ENCODE data around the gene C1orf87.
"Not testable (repeated sequence)": the region's sequence is repeated elsewhere in the genome, so short reads cannot be mapped to it uniquely, and the experiment has no call there.

The C1orf87 gene

GRCh38 chr1:59992040-59992820 is 81.3 kb downstream of the C1orf87 start:
- no peak for DNase-seq (ENCODE audit: low read depth)

GRCh38 chr1:59990470-59990869 is 83.1 kb downstream of the C1orf87 start:
- DNase-seq (ENCODE audit: low read depth) = peak; percentile 70

- DNase-seq (ENCODE audit: low read depth) = no peak
Observed at GRCh38 chr1:59986516-59987310, 86.9 kb downstream of the C1orf87 start.

GRCh38 chr1:59985911-59986515 is 87.6 kb downstream of the C1orf87 start:
- no peak for DNase-seq (ENCODE audit: low read depth)

GRCh38 chr1:59979666-59980065 is 93.9 kb downstream of the C1orf87 start:
- no peak for DNase-seq (ENCODE audit: low read depth)

- no peak for DNase-seq (ENCODE audit: low read depth)
Observed at GRCh38 chr1:59978511-59978910, 95.1 kb downstream of the C1orf87 start.

- no peak for DNase-seq (ENCODE audit: low read depth)
Observed at GRCh38 chr1:59978026-59978425, 95.5 kb downstream of the C1orf87 start.

GRCh38 chr1:59977075-59977410 is 96.5 kb downstream of the C1orf87 start:
- DNase-seq (ENCODE audit: low read depth) = no peak

GRCh38 chr1:59976194-59977074 is 97.1 kb downstream of the C1orf87 start:
- no peak for DNase-seq (ENCODE audit: low read depth)

GRCh38 chr1:59973719-59974118 is 99.9 kb downstream of the C1orf87 start:
- no peak for DNase-seq (ENCODE audit: low read depth)

- no peak for DNase-seq (ENCODE audit: low read depth)
Observed at GRCh38 chr1:59972216-59972927, 101.2 kb downstream of the C1orf87 start.

GRCh38 chr1:59971464-59971911 is 102.1 kb downstream of the C1orf87 start:
- peak; percentile 49 for DNase-seq (ENCODE audit: low read depth)

GRCh38 chr1:59969542-59970175 is 103.9 kb downstream of the C1orf87 start:
- not testable (repeated sequence) for DNase-seq (ENCODE audit: low read depth)

GRCh38 chr1:59968746-59969145 is 104.8 kb downstream of the C1orf87 start:
- DNase-seq (ENCODE audit: low read depth) = not testable (repeated sequence)

- no peak for DNase-seq (ENCODE audit: low read depth)
Observed at GRCh38 chr1:59967780-59968179, 105.8 kb downstream of the C1orf87 start.

- peak; percentile 66 for DNase-seq (ENCODE audit: low read depth)
Observed at GRCh38 chr1:59967141-59967697, 106.4 kb downstream of the C1orf87 start.

- no peak for DNase-seq (ENCODE audit: low read depth)
Observed at GRCh38 chr1:59952065-59952464, 121.5 kb downstream of the C1orf87 start.

- DNase-seq (ENCODE audit: low read depth) = no peak
Observed at GRCh38 chr1:59949648-59950047, 123.9 kb downstream of the C1orf87 start.

- DNase-seq (ENCODE audit: low read depth) = no peak
Observed at GRCh38 chr1:59948990-59949389, 124.6 kb downstream of the C1orf87 start.

Data from CMK (cell line).